Omental fat pad (tissue), 4 donors: ENCODE data around the gene PAQR5. TPM values are rescaled to one million over a fixed set of nuclear protein-coding genes. Genes with fewer than 3 reads are reported as not detected.
"Not testable (repeated sequence)": the region's sequence is repeated elsewhere in the genome, so short reads cannot be mapped to it uniquely, and the experiment has no call there.

Experiments
- ATAC-seq: fragments of 150-250 bp; one replicate; pipeline ENCODE4 v1.9.1; 2016; ENCODE audit warnings: mild to moderate bottlenecking, moderate library complexity; ENCODE audit not compliant: low FRiP score
- DNase-seq: peaks from one replicate; pipeline ENCODE4 v3.0.0-alpha.2; 2019; ENCODE audit warnings: low spot score
- CTCF ChIP-seq, 3 donors: fragments of 450-650 bp; IDR thresholded peaks; one replicate each; pipeline ENCODE4 v1.5.1; 2016 to 2017; ENCODE audit warnings: antibody characterized with exemption in 3 of 3, mild to moderate bottlenecking in 3 of 3, moderate library complexity in 2 of 3
- total RNA-seq, 4 donors: library from RNA; depleted of rRNA; stranded (reverse); fragments of >200 nt; gene quantifications; one replicate each; pipeline ENCODE4 v1.1.0, GENCODE V29; 2016

Gene PAQR5
- total RNA-seq, 4 donors from 2014 or later: 0.47 to 11.9 (median 0.86) TPM

DNA sequence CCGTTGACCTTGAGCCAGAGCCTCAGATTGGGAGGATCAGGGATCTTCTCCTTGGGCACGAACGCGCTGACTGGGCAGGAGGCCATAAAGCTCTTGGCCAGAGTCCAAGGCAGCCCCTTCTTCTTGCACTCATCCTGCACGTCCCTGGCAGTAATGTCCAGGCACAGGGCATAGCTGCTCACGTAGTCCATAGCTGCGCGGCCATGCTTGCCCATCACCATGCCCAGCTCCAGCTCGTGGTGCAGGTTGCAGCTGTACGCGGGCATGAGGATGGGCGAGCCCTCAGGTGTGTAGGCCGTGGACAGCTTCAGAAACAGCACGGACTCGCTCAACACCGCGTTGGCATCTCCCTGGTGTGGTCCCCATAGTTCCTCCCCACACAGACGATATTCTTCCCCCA lies 136.0 kb downstream of the PAQR5 start:
- no peak for TF ChIP-seq CTCF (IDR thresholded peaks at IDR 0.05)
- DNase-seq (no peak), ATAC-seq (no peak)

DNA sequence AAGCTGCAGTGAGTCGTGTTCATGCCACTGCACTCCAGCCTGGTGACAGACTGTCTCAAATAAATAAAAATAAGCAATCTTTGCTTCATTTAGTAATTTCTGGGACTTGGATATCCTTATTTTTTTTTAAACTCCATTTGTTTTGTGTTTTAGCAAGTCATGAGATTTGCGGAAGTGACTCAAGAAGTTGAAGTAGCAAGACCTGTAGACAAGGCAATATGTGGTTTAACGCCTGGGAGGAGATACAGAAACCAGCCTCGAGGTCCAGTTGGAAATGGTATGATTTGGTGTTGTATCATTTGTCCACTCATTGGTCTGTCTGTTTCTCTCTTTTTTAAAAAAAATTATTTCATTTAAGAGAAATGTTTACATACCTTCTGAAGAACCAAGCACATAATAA lies 137.3 kb downstream of the PAQR5 start:
- ATAC-seq: no peak
- DNase-seq: no peak

GRCh38 chr15:69436951-69437350 lies 138.2 kb downstream of the PAQR5 start:
- no peak for DNase-seq
- no peak for TF ChIP-seq CTCF (IDR thresholded peaks at IDR 0.05)
- ATAC-seq: no peak

More for the DNA sequence above, 137.3 kb downstream of the PAQR5 start:
- TF ChIP-seq CTCF (IDR thresholded peaks at IDR 0.05): no peak

GRCh38 chr15:69439623-69440022 lies 140.9 kb downstream of the PAQR5 start:
- ATAC-seq: no peak
- TF ChIP-seq CTCF (IDR thresholded peaks at IDR 0.05): no peak
- no peak for DNase-seq

DNA sequence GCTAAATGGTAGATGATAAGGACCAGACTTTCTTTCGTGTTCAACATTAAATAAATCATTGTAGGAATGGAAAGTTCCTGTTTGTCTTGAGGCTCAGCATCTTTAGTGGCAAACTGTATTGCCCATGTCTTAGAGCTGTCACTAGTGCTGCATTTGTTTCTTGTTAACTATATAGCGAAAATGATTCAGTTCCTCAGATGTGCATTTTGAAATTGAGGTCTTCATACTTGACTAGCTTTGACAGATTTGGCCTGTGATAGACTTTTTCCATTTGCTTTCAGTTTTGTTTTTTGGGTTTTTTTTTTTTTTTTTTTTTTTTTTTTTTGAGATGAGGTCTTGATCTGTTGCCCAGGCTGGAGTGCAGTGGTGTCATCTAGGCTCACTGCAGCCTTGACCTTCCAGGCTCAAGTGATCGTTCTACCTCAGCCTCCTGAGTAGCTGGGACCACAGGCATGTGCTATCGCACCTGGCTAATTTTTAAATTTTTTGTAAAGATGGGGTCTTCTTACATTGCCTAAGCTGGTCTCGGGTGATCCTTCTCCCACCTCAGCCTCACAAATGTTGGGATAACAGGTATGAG lies 144.4 kb downstream of the PAQR5 start:
- TF ChIP-seq CTCF (IDR thresholded peaks at IDR 0.05): no peak
- no peak for ATAC-seq
- no peak for DNase-seq

DNA sequence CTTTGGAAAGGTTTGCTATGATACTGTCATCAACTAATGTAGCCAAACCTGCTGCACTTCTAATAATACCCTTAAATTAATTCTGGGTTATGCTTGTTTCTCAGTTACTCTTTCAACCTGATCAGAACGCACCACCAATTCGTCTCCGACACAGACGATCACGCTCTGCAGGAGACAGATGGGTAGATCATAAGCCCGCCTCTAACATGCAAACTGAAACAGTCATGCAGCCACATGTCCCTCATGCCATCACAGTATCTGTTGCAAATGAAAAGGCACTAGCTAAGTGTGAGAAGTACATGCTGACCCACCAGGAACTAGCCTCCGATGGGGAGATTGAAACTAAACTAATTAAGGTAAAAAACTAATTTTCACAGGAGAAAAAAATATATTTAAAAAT lies 146.0 kb downstream of the PAQR5 start:
- no peak for TF ChIP-seq CTCF (IDR thresholded peaks at IDR 0.05)
- DNase-seq (no peak), ATAC-seq (no peak)

DNA sequence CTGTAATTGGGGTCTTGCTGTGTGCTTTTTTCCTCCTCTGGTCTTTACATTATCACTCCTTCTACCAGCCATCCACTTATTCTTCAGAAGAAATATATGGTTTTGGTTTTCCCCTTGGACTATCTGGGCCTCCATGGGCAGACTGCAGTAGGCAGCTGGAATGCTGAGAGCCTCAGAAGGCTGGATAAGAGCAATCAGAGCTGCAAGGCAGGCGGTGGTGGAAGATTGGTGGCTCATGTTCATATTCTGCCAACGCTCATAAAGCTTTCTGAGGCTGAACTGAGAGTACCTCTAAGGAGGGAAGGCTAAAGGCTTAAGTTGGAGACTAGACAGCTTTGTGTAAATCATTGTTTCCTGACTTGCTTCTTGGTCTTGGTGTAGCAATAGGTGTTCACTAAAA lies 148.2 kb downstream of the PAQR5 start:
- no peak for TF ChIP-seq CTCF (IDR thresholded peaks at IDR 0.05)

DNA sequence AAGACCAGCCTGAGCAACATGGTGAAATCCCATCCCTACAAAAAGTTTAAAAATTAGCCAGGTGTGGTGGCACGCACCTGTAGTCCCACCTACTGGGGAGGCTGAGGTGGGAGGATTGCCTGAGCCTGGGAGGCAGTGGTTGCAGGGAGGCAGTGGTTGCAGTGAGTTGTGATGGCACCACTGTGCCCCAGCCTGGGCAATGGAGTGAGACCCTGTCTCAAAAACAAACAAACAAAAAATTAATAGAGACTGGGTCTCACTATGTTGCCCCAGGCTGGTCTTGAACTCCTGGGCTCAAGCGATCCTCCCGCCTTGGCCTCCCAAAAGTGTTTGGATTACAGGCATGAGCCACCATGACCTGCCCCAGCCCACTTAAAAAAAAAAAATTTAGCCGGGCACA lies 151.5 kb downstream of the PAQR5 start:
- not testable (repeated sequence) for DNase-seq, ATAC-seq

More for the DNA sequence above, 148.2 kb downstream of the PAQR5 start:
- DNase-seq (no peak), ATAC-seq (no peak)
